Raji (cell line): ENCODE measurements around the gene ATP1A1.

Source experiments
- POLR2A ChIP-seq: IDR thresholded peaks from 2 replicates; pipeline ENCODE4 v1.6.1; 2011; ENCODE audit warnings: low read depth, low read length, control low read depth; ENCODE audit not compliant: insufficient read depth

Gene ATP1A1

DNA sequence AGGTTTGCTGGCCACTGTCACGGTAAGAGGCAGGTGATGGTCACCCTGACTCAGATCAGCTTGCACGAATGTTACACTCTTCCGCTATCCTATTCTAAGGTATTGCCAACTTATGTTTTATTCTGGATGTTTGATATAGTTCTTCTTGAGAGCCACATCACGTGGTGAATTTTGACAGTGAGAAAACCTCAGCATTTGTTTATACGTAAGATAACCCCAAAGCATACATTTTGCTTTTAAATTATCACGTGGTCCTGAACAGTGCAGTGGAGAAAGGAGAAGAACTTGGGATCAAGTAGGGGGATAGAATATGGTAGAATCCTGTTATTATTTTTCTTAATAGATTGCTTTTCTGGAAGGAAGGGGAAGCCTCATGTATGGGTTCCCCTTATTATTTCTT lies 16.6 kb downstream of the ATP1A1 start:
- no peak for TF ChIP-seq POLR2A

- TF ChIP-seq POLR2A = no peak
Measured at GRCh38 chr1:116390195-116390594, 17.2 kb downstream of the ATP1A1 start.

- no peak for TF ChIP-seq POLR2A
Measured at GRCh38 chr1:116391185-116391584, 18.1 kb downstream of the ATP1A1 start.

GRCh38 chr1:116392717-116393404 lies 19.8 kb downstream of the ATP1A1 start:
- no peak for TF ChIP-seq POLR2A

GRCh38 chr1:116393792-116394191 lies 20.7 kb downstream of the ATP1A1 start:
- TF ChIP-seq POLR2A = no peak

GRCh38 chr1:116394270-116394669 lies 21.2 kb downstream of the ATP1A1 start:
- TF ChIP-seq POLR2A = no peak

GRCh38 chr1:116396769-116397168 lies 23.7 kb downstream of the ATP1A1 start:
- TF ChIP-seq POLR2A = no peak

DNA sequence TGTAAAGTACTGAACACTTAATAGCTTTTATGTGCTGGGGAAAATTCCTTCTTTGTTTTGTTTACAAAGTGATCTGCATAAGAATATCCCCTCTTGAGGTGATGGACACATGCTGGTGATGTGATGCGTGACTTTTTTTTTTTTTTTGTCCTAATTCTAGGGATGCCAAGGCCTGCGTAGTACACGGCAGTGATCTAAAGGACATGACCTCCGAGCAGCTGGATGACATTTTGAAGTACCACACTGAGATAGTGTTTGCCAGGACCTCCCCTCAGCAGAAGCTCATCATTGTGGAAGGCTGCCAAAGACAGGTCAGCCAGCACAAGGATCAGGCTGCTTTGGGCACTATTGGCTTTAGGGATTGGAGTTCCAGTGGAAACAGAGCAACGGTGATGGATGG lies 24.7 kb downstream of the ATP1A1 start:
- TF ChIP-seq POLR2A = no peak

DNA sequence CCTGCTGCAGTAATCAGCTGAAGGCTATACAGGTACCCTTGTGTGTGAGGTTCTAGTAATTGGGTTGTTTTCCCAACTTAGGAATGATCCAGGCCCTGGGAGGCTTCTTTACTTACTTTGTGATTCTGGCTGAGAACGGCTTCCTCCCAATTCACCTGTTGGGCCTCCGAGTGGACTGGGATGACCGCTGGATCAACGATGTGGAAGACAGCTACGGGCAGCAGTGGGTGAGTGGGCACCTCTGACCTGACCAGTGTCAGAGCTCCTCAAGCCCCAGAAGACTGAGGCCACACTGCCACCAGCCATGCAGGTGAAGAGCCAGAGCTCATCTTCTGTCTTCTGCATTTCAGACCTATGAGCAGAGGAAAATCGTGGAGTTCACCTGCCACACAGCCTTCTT lies 27.7 kb downstream of the ATP1A1 start:
- no peak for TF ChIP-seq POLR2A

DNA sequence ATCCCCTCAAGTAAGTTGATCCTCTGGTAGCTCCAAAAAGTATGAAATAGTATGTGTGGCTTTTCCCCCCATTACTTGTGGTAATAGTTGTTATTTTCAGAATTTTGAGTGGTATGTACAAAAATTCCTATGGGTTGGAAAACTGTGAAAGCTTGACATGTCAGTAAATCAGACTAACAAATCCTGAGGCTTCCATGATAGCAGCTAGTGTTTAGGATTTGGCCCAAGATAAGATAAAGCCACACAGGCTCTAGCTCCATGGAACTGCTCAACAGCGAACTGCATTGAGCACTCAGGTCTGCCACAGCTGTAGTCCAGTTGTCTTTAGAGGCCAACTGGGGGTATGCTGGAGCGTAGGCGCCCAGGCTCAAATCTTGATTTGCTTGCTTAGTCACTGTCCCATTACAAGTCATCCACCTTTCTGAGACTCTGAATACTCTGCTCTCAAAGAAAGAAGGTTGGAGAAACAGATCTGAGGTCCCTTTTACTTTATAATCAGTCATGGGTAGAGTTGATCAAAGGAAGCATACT lies 28.7 kb downstream of the ATP1A1 start:
- no peak for TF ChIP-seq POLR2A

- TF ChIP-seq POLR2A = no peak
Measured at GRCh38 chr1:116402333-116402732, 29.3 kb downstream of the ATP1A1 start.

DNA sequence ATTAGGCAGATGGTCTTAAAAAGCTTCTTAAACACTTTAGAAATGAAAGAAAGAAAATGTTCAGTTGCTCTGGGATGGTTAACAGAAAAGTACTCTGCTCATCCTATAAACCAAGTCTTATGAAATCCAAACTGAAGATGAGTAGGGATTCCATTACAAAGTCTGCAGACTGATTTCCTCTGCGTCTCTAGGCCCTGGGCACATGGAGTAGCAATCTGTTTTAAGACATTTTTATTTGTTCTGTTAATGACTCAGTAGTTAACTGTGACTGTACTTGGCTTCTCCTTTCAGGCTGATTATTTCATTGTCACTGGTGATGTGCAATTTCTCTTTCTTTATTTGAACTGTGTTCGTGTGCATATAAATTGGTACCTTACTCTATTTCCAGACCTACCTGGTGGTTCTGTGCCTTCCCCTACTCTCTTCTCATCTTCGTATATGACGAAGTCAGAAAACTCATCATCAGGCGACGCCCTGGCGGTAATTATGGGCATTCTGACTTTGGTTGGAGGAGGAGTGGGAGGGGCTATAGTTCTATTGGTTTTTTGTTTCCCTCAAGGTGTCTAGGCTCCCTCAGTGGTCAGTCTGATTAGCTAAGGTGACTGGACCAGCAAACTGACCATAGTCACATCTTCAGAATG lies 30.6 kb downstream of the ATP1A1 start:
- no peak for TF ChIP-seq POLR2A

- no peak for TF ChIP-seq POLR2A
Measured at GRCh38 chr1:116404699-116405098, 31.7 kb downstream of the ATP1A1 start.

GRCh38 chr1:116405241-116406135 lies 32.4 kb downstream of the ATP1A1 start:
- TF ChIP-seq POLR2A = no peak

DNA sequence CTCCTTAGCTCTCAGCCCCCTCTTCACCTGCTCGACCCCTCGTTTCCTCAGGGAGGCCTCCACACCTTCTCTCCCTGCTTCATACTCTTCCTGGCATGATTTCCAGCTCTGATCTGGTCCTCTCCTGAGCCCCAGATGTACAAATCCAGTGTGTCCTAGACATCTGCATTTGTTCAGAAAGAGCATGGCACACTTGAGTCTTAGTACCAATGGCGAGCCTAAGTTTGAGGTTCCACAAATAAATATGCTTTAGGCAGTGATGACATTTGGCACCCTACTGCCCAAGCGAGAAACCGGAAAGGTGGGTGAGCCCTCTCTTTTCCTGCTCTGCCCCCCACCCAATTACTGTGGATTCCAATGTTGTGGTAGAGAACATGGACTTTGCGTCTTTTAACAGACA lies 34.0 kb downstream of the ATP1A1 start:
- no peak for TF ChIP-seq POLR2A
